ENCODE data around the gene TMEM134.
"Not testable (repeated sequence)": the region's sequence is repeated elsewhere in the genome, so short reads cannot be mapped to it uniquely, and the experiment has no call there.

The TMEM134 gene

GRCh38 chr11:67466367-67466766, 2.7 kb downstream of the TMEM134 start:
- no peak for DNase-seq
- H3K27ac ChIP-seq (ENCODE audit: insufficient read depth in 1 of 2, low read depth in 1 of 2, low read length in 2 of 2, poor library complexity in 1 of 2, severe bottlenecking in 2 of 2) = no peak overlapping the region
- WGBS (ENCODE audit: insufficient coverage) = 100% methylated on average over 3 of the region's 5 CpGs
- H3K4me3 ChIP-seq (ENCODE audit: control insufficient read depth in 1 of 7, extremely low read depth in 1 of 7, insufficient read depth in 4 of 7, low read depth in 2 of 7, low read length in 6 of 7) = no peak overlapping the region
- ChIA-PET POLR2A (interaction anchor here (0.7 kb wide), 1 partner anchor 10 kb away, joined by 4 read pairs; no protein-coding TSS in a partner anchor), CTCF (interaction anchor here (0.8 to 1.3 kb wide), 2 partner anchors 19 to 64 kb away, joined by 3 to 5 read pairs; partner anchors contain the start of gene PPP1CA)
- no peaks in the 10 kb centered on the region for H3K9me3 ChIP-seq (ENCODE audit: control extremely low read depth in 1 of 5, control insufficient read depth in 4 of 5, insufficient read depth in 2 of 5, low read depth in 1 of 5, low read length in 4 of 5)
- peaks cover 0 to 2% (median 0%) of the 10 kb centered on the region in 4 experiments for H3K36me3 ChIP-seq (ENCODE audit: control insufficient read depth in 4 of 4, insufficient read depth in 4 of 4, low read length in 3 of 4)
- H3K4me1 ChIP-seq (ENCODE audit: control extremely low read depth in 1 of 4, control insufficient read depth in 4 of 4, insufficient read depth in 4 of 4, low read length in 3 of 4) = peaks cover 3 to 46% (median 32%) of the 10 kb centered on the region in 4 experiments
- no peaks in the 10 kb centered on the region for H3K27me3 ChIP-seq (replicated peaks in 2 of 5; ENCODE audit: control insufficient read depth in 4 of 5, insufficient read depth in 5 of 5, low read length in 4 of 5)

GRCh38 chr11:67465530-67465929, 3.5 kb downstream of the TMEM134 start:
- not testable (repeated sequence) for H3K27me3 ChIP-seq (replicated peaks in 2 of 5; ENCODE audit: control insufficient read depth in 4 of 5, insufficient read depth in 5 of 5, low read length in 4 of 5); DNase-seq; H3K9me3 ChIP-seq (ENCODE audit: control extremely low read depth in 1 of 5, control insufficient read depth in 4 of 5, insufficient read depth in 2 of 5, low read depth in 1 of 5, low read length in 4 of 5); H3K36me3 ChIP-seq (ENCODE audit: control insufficient read depth in 4 of 4, insufficient read depth in 4 of 4, low read length in 3 of 4)
- ChIA-PET POLR2A (interaction anchor here (0.7 to 1.5 kb wide), 3 partner anchors 9 to 74 kb away, joined by 3 to 5 read pairs (median 4); partner anchors contain the start of genes PTPRCAP and RAD9A), CTCF (interaction anchor here (0.8 to 1.3 kb wide), 5 partner anchors 19 to 78 kb away, joined by 3 to 5 read pairs (median 3); partner anchors contain the start of gene PPP1CA)
- whole genome bisulfite sequencing (ENCODE audit: insufficient coverage) = 100% methylated on average over 1 of the region's 2 CpGs
- peaks cover 3 to 46% (median 32%) of the 10 kb centered on the region in 4 experiments for H3K4me1 ChIP-seq (ENCODE audit: control extremely low read depth in 1 of 4, control insufficient read depth in 4 of 4, insufficient read depth in 4 of 4, low read length in 3 of 4)
- peak overlapping the region in 6 of 7 experiments; percentile 34 to 91 (median 76) for H3K4me3 ChIP-seq (ENCODE audit: control insufficient read depth in 1 of 7, extremely low read depth in 1 of 7, insufficient read depth in 4 of 7, low read depth in 2 of 7, low read length in 6 of 7)
- H3K27ac ChIP-seq (ENCODE audit: insufficient read depth in 1 of 2, low read depth in 1 of 2, low read length in 2 of 2, poor library complexity in 1 of 2, severe bottlenecking in 2 of 2) = peak overlapping the region; percentile 77 to 88

- no peak for DNase-seq
- no peaks in the 10 kb centered on the region for H3K27me3 ChIP-seq (replicated peaks in 2 of 5; ENCODE audit: control insufficient read depth in 4 of 5, insufficient read depth in 5 of 5, low read length in 4 of 5)
- POLR2A ChIA-PET = interaction anchor here (1.2 to 1.5 kb wide), 2 partner anchors 28 to 74 kb away, joined by 3 to 5 read pairs; partner anchors contain the start of genes PTPRCAP and RAD9A
- peaks cover 0 to 2% (median 0%) of the 10 kb centered on the region in 4 experiments for H3K36me3 ChIP-seq (ENCODE audit: control insufficient read depth in 4 of 4, insufficient read depth in 4 of 4, low read length in 3 of 4)
- H3K27ac ChIP-seq (ENCODE audit: insufficient read depth in 1 of 2, low read depth in 1 of 2, low read length in 2 of 2, poor library complexity in 1 of 2, severe bottlenecking in 2 of 2) = peak overlapping the region; percentile 77 to 88
- CTCF ChIA-PET = interaction anchor here (0.9 to 1.3 kb wide), 4 partner anchors 18 to 77 kb away, joined by 3 read pairs; no protein-coding TSS in a partner anchor
- no peaks in the 10 kb centered on the region for H3K9me3 ChIP-seq (ENCODE audit: control extremely low read depth in 1 of 5, control insufficient read depth in 4 of 5, insufficient read depth in 2 of 5, low read depth in 1 of 5, low read length in 4 of 5)
- peaks cover 3 to 46% (median 32%) of the 10 kb centered on the region in 4 experiments for H3K4me1 ChIP-seq (ENCODE audit: control extremely low read depth in 1 of 4, control insufficient read depth in 4 of 4, insufficient read depth in 4 of 4, low read length in 3 of 4)
- peak overlapping the region; percentile 34 to 91 (median 74) for H3K4me3 ChIP-seq (ENCODE audit: control insufficient read depth in 1 of 7, extremely low read depth in 1 of 7, insufficient read depth in 4 of 7, low read depth in 2 of 7, low read length in 6 of 7)
- 75% methylated on average over 3 of the region's 3 CpGs for WGBS (ENCODE audit: insufficient coverage)
Measured at GRCh38 chr11:67465189-67465510, 3.9 kb downstream of the TMEM134 start.

- 11% methylated on average over 41 of the region's 56 CpGs for WGBS (ENCODE audit: insufficient coverage)
- no peaks in the 10 kb centered on the region for H3K27me3 ChIP-seq (replicated peaks in 2 of 5; ENCODE audit: control insufficient read depth in 4 of 5, insufficient read depth in 5 of 5, low read length in 4 of 5)
- peaks cover 3 to 50% (median 32%) of the 10 kb centered on the region in 4 experiments for H3K4me1 ChIP-seq (ENCODE audit: control extremely low read depth in 1 of 4, control insufficient read depth in 4 of 4, insufficient read depth in 4 of 4, low read length in 3 of 4)
- peak overlapping the region; percentile 77 to 88 for H3K27ac ChIP-seq (ENCODE audit: insufficient read depth in 1 of 2, low read depth in 1 of 2, low read length in 2 of 2, poor library complexity in 1 of 2, severe bottlenecking in 2 of 2)
- ChIA-PET POLR2A (interaction anchor here (1.2 to 1.5 kb wide), 2 partner anchors 27 to 73 kb away, joined by 3 to 5 read pairs; partner anchors contain the start of genes PTPRCAP and RAD9A), CTCF (interaction anchor here (0.9 to 1.3 kb wide), 3 partner anchors 24 to 77 kb away, joined by 3 read pairs; no protein-coding TSS in a partner anchor)
- no peaks in the 10 kb centered on the region for H3K9me3 ChIP-seq (ENCODE audit: control extremely low read depth in 1 of 5, control insufficient read depth in 4 of 5, insufficient read depth in 2 of 5, low read depth in 1 of 5, low read length in 4 of 5)
- H3K4me3 ChIP-seq (ENCODE audit: control insufficient read depth in 1 of 7, extremely low read depth in 1 of 7, insufficient read depth in 4 of 7, low read depth in 2 of 7, low read length in 6 of 7) = peak overlapping the region; percentile 34 to 91 (median 74)
- peak; percentile 86 to 93 (median 90) for DNase-seq
- peaks cover 0 to 2% (median 0%) of the 10 kb centered on the region in 4 experiments for H3K36me3 ChIP-seq (ENCODE audit: control insufficient read depth in 4 of 4, insufficient read depth in 4 of 4, low read length in 3 of 4)
Measured at GRCh38 chr11:67464411-67465188, 4.5 kb downstream of the TMEM134 start.

GRCh38 chr11:67463680-67464410, 5.2 kb downstream of the TMEM134 start:
- H3K27ac ChIP-seq (ENCODE audit: insufficient read depth in 1 of 2, low read depth in 1 of 2, low read length in 2 of 2, poor library complexity in 1 of 2, severe bottlenecking in 2 of 2) = peak overlapping the region in 1 of 2 experiments; percentile 88
- WGBS (ENCODE audit: insufficient coverage) = 94% methylated on average over 19 of the region's 20 CpGs
- H3K4me1 ChIP-seq (ENCODE audit: control extremely low read depth in 1 of 4, control insufficient read depth in 4 of 4, insufficient read depth in 4 of 4, low read length in 3 of 4) = peaks cover 3 to 46% (median 31%) of the 10 kb centered on the region in 4 experiments
- H3K36me3 ChIP-seq (ENCODE audit: control insufficient read depth in 4 of 4, insufficient read depth in 4 of 4, low read length in 3 of 4) = peaks cover 0 to 2% (median 0%) of the 10 kb centered on the region in 4 experiments
- no peaks in the 10 kb centered on the region for H3K27me3 ChIP-seq (replicated peaks in 2 of 5; ENCODE audit: control insufficient read depth in 4 of 5, insufficient read depth in 5 of 5, low read length in 4 of 5)
- POLR2A ChIA-PET = no interaction called here
- H3K4me3 ChIP-seq (ENCODE audit: control insufficient read depth in 1 of 7, extremely low read depth in 1 of 7, insufficient read depth in 4 of 7, low read depth in 2 of 7, low read length in 6 of 7) = peak overlapping the region in 6 of 7 experiments; percentile 8 to 69 (median 54)
- no peak for DNase-seq
- no peaks in the 10 kb centered on the region for H3K9me3 ChIP-seq (ENCODE audit: control extremely low read depth in 1 of 5, control insufficient read depth in 4 of 5, insufficient read depth in 2 of 5, low read depth in 1 of 5, low read length in 4 of 5)
- CTCF ChIA-PET = interaction anchor here (0.7 kb wide), 1 partner anchor 23 kb away, joined by 3 read pairs; no protein-coding TSS in a partner anchor

- peaks cover 3 to 40% (median 25%) of the 10 kb centered on the region in 4 experiments for H3K4me1 ChIP-seq (ENCODE audit: control extremely low read depth in 1 of 4, control insufficient read depth in 4 of 4, insufficient read depth in 4 of 4, low read length in 3 of 4)
- H3K9me3 ChIP-seq (ENCODE audit: control extremely low read depth in 1 of 5, control insufficient read depth in 4 of 5, insufficient read depth in 2 of 5, low read depth in 1 of 5, low read length in 4 of 5) = no peaks in the 10 kb centered on the region
- H3K27me3 ChIP-seq (replicated peaks in 2 of 5; ENCODE audit: control insufficient read depth in 4 of 5, insufficient read depth in 5 of 5, low read length in 4 of 5) = no peaks in the 10 kb centered on the region
- H3K4me3 ChIP-seq (ENCODE audit: control insufficient read depth in 1 of 7, extremely low read depth in 1 of 7, insufficient read depth in 4 of 7, low read depth in 2 of 7, low read length in 6 of 7) = no peak overlapping the region
- WGBS (ENCODE audit: insufficient coverage) = 100% methylated on average over 3 of the region's 10 CpGs
- ChIA-PET CTCF (interaction anchor here (0.7 kb wide), 1 partner anchor 22 kb away, joined by 3 read pairs; no protein-coding TSS in a partner anchor), POLR2A (no interaction called here)
- H3K27ac ChIP-seq (ENCODE audit: insufficient read depth in 1 of 2, low read depth in 1 of 2, low read length in 2 of 2, poor library complexity in 1 of 2, severe bottlenecking in 2 of 2) = peak overlapping the region in 1 of 2 experiments; percentile 88
- no peak for DNase-seq
- H3K36me3 ChIP-seq (ENCODE audit: control insufficient read depth in 4 of 4, insufficient read depth in 4 of 4, low read length in 3 of 4) = peaks cover 0 to 2% (median 0%) of the 10 kb centered on the region in 4 experiments
Measured at GRCh38 chr11:67463186-67463585, 5.9 kb downstream of the TMEM134 start.

Measured in common myeloid progenitor, CD34-positive (primary cell).